Regular cardiac myocyte (primary cell): ENCODE results near the gene KRTAP17-1. TPM values are rescaled to one million over a fixed set of nuclear protein-coding genes. Genes with fewer than 3 reads are reported as not detected.

ENCODE experiments used
- total RNA-seq: library from RNA; depleted of rRNA; stranded (reverse); fragments of >200 nt; gene quantifications from 2 replicates; pipeline ENCODE4 v1.2.3, GENCODE V29; 2014

The KRTAP17-1 gene, protein sequence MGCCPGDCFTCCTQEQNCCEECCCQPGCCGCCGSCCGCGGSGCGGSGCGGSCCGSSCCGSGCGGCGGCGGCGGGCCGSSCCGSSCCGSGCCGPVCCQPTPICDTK
- total RNA-seq, result not detected in 2 replicates

DNA sequence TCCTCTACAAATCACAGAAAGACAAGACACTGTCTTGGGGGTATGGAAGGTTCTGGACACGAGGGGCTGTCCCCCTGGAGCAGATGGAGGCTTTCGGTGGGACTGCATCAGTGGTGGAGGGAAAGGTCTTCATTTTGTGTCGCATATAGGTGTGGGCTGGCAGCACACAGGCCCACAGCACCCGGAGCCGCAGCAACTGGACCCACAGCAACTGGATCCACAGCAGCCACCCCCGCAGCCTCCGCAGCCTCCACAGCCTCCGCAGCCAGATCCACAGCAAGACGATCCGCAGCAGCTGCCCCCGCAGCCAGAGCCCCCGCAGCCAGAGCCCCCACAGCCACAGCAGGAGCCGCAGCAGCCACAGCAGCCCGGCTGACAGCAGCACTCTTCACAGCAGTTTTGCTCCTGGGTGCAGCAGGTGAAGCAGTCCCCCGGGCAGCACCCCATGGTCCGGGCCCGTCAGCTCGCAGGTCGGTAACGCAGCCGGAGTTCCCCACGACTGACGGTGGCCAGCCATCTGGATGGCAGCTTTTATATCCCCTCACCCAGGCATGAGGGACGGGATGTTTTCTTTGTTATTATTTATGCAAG lies at the start of gene KRTAP17-1:
Gene KRTAP17-1 (minus strand): TSS at position 507 of the 591 bp plus-strand sequence. CDS start 60 bp downstream, at position 447.

DNA sequence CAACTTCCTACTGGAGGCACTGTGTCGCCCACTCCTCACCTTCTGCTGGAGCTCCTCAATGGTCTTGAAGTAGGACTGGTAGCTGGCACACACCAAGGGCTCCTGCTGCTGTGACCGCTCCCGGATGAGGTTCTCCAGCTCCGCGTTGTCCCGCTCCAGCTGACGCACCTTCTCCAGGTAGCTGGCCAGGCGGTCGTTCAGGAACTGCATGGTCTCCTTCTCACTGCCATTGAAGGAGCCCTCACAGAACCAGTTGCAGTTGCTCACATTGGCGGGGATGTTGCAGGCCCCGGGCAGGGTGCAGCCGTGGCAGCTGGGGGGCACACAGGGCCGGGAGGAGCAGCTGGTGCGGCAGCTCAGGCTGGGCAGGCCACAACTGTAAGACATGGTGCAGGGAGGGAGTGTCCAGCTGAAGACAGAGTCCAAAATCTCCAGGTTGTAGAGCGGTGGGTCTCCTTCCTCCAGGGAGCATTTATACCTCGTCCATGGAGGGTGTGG lies 34.9 kb upstream of the KRTAP17-1 start, which contains the start of gene KRT33A:
Gene KRT33A (minus strand): TSS at position 448 of the 498 bp plus-strand sequence. CDS start 61 bp downstream, at position 387.

DNA sequence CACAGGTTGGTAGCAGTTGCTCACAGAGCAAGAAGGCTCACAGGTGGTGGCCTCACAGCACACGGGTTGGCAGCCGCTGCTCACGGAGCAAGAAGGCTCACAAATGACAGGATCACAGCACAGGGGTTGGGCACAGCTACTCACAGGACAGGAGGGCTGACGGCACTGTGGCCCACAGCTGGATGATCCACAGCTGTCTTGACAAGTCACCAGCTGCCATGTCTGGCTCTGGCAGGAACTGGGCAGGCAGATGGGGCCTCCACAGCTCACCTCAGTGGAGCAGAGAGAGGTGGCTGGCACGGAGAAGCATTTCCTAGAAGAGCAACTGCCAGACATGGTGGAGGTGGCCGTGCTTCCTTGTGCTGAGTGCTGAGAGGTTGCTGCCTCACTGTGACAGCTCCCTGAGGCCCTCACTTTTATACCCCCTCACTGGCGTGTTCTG lies 6.6 kb downstream of the KRTAP17-1 start, which contains the start of gene KRTAP16-1:
Gene KRTAP16-1 (minus strand): TSS at position 392 of the 442 bp plus-strand sequence. CDS start 56 bp downstream, at position 336.

DNA sequence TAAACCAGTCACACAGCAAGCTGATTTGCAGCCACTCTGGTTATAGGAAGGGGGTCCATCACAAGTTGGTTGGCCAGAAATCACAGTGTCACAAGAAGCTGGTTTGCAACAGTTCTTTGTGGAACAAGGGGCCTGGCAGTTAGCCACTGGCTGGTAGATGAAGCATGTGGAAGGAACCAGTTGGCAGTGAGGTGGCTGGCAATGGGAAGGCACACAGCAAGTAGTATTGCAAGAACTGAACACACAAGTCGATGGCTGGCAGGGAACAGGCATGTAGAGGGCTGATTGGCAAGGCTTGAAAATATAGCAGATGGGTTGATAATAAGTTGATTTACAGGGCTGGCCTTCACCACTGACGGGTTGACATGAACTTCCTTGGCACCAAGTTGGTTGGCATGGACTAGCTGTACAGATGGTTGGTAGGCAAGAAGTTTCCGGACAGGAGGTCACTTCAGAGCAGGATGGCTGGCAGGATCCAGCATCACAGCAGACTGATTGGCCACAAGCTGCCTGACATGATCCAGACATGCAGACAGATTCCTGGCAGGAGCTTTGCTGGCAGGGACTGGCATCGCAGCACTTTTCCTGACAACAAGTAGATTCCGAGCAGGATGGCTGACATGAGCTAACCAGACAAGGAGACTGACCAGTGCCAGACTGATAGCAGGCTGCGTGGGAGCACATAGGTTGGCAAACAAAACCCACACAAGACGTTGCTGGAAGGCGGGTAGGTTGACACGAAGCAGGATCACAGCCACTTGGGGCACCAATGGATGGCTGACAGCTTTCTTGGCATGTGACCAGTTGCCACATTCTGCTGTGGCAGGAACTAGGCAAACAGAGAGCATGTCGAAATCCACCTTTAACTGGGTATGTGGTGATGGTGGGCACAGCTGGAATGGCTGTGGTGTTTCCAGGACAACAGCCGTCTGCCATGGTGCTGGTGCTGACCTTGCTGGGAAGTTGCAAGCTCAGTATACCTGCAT lies 13.3 kb downstream of the KRTAP17-1 start, which contains the start of gene KRTAP29-1:
Gene KRTAP29-1 (minus strand): TSS at position 936 of the 986 bp plus-strand sequence. CDS start 0 bp downstream, at position 936.

DNA sequence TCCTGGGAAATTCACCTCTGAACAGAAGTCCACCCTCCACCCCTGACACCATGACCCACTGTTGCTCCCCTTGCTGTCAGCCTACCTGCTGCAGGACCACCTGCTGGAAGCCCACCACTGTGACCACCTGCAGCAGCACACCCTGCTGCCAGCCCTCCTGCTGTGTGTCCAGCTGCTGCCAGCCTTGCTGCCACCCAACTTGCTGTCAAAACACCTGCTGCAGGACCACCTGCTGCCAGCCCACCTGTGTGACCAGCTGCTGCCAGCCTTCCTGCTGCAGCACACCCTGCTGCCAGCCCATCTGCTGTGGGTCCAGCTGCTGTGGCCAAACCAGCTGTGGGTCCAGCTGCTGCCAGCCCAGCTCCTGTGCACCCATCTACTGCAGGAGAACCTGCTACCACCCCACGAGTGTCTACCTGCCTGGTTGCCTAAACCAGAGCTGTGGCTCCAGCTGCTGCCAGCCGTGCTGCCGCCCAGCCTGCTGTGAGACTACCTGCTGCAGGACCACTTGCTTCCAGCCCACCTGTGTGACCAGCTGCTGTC lies 39.8 kb downstream of the KRTAP17-1 start, which contains the start of gene KRTAP9-7:
Gene KRTAP9-7 (plus strand): TSS at position 51 of the 543 bp plus-strand sequence. CDS start 0 bp downstream, at position 51.

DNA sequence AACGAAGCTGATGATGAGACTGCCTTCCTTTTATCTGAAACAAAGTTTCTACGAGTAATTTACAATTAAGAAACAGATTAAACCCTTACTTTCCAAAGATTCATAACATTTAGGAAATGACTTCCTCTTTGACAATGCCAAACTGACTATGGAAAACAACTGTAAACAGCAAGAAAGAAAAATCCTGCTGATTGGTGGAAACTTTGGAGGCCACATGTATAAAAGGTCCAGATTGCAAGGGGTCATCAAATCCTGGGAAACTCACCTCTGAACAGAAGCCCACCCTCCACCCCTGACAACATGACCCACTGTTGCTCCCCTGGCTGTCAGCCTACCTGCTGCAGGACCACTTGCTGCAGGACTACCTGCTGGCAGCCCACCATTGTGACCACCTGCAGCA lies 50.4 kb downstream of the KRTAP17-1 start, which contains the start of gene KRTAP9-6:
Gene KRTAP9-6 (plus strand): TSS at position 301 of the 400 bp plus-strand sequence. CDS start 0 bp downstream, at position 301.

Other genes starting within 250 kb of the KRTAP17-1 start
- gene KRTAP2-4, start 249.8 kb downstream of the KRTAP17-1 start, total RNA-seq, result 0.28 TPM in 1 of 2 replicates, not detected in the other
- gene KRTAP4-7, start 231.6 kb downstream of the KRTAP17-1 start, total RNA-seq, result not detected in 2 replicates
- gene KRTAP4-8, start 217.6 kb downstream of the KRTAP17-1 start, total RNA-seq, result not detected in 2 replicates
- gene KRTAP4-16, start 213.5 kb downstream of the KRTAP17-1 start, total RNA-seq, result not detected in 2 replicates
- not detected in 2 replicates for gene KRTAP4-9, start 210.3 kb downstream of the KRTAP17-1 start, total RNA-seq
- not detected in 2 replicates for gene KRTAP4-11, start 197.3 kb downstream of the KRTAP17-1 start, total RNA-seq
- gene KRTAP4-12, start 191.5 kb downstream of the KRTAP17-1 start, total RNA-seq, result not detected in 2 replicates
- not detected in 2 replicates for gene KRTAP4-6, start 175.2 kb downstream of the KRTAP17-1 start, total RNA-seq
- gene KRTAP4-5, start 165.9 kb downstream of the KRTAP17-1 start, total RNA-seq, result not detected in 2 replicates
- gene KRTAP4-4, start 155.0 kb downstream of the KRTAP17-1 start, total RNA-seq, result not detected in 2 replicates
- not detected in 2 replicates for gene KRTAP4-3, start 147.5 kb downstream of the KRTAP17-1 start, total RNA-seq
- not detected in 2 replicates for gene KRTAP4-2, start 137.5 kb downstream of the KRTAP17-1 start, total RNA-seq
- not detected in 2 replicates for gene KRTAP4-1, start 130.8 kb downstream of the KRTAP17-1 start, total RNA-seq
- gene KRTAP9-1, start 125.8 kb downstream of the KRTAP17-1 start, total RNA-seq, result not detected in 2 replicates
- gene KRTAP9-2, start 89.1 kb downstream of the KRTAP17-1 start, total RNA-seq, result not detected in 2 replicates
- not detected in 2 replicates for gene KRTAP9-3, start 83.3 kb downstream of the KRTAP17-1 start, total RNA-seq
- not detected in 2 replicates for gene KRTAP9-8, start 77.7 kb downstream of the KRTAP17-1 start, total RNA-seq
- not detected in 2 replicates for gene KRTAP9-4, start 66.0 kb downstream of the KRTAP17-1 start, total RNA-seq
- gene KRTAP9-9, start 60.3 kb downstream of the KRTAP17-1 start, total RNA-seq, result not detected in 2 replicates
- not detected in 2 replicates for gene KRTAP9-6, start 50.3 kb downstream of the KRTAP17-1 start, total RNA-seq
- gene KRTAP9-7, start 40.0 kb downstream of the KRTAP17-1 start, total RNA-seq, result not detected in 2 replicates
- gene KRTAP29-1, start 12.9 kb downstream of the KRTAP17-1 start, total RNA-seq, result not detected in 2 replicates
- not detected in 2 replicates for gene KRTAP16-1, start 6.4 kb downstream of the KRTAP17-1 start, total RNA-seq
- not detected in 2 replicates for gene KRT33A, start 35.1 kb upstream of the KRTAP17-1 start, total RNA-seq
- under 0.01 TPM in 2 replicates for gene KRT33B, start 54.1 kb upstream of the KRTAP17-1 start, total RNA-seq
- gene KRT34, start 66.6 kb upstream of the KRTAP17-1 start, total RNA-seq, result 2.0 and 2.9 TPM in 2 replicates
- not detected in 2 replicates for gene KRT31, start 81.9 kb upstream of the KRTAP17-1 start, total RNA-seq
- gene KRT37, start 108.9 kb upstream of the KRTAP17-1 start, total RNA-seq, result not detected in 2 replicates
- gene KRT38, start 125.3 kb upstream of the KRTAP17-1 start, total RNA-seq, result not detected in 2 replicates
- gene KRT32, start 151.7 kb upstream of the KRTAP17-1 start, total RNA-seq, result not detected in 2 replicates
- not detected in 2 replicates for gene KRT35, start 165.4 kb upstream of the KRTAP17-1 start, total RNA-seq
- gene KRT36, start 174.2 kb upstream of the KRTAP17-1 start, total RNA-seq, result not detected in 2 replicates
- gene KRT13, start 189.9 kb upstream of the KRTAP17-1 start, total RNA-seq, result 0.58 TPM in 1 of 2 replicates, not detected in the other
- gene KRT15, start 203.2 kb upstream of the KRTAP17-1 start, total RNA-seq, result 0.56 and 3.5 TPM in 2 replicates
- 71.3 and 87.2 TPM in 2 replicates for gene KRT19, start 212.6 kb upstream of the KRTAP17-1 start, total RNA-seq